Fibroblast of skin of scalp (primary cell): ENCODE measurements around the gene ZNF319.

Source experiments
- DNase-seq: peaks from one replicate; pipeline ENCODE4 v3.0.0-alpha.2; 2013

The ZNF319 gene

DNA sequence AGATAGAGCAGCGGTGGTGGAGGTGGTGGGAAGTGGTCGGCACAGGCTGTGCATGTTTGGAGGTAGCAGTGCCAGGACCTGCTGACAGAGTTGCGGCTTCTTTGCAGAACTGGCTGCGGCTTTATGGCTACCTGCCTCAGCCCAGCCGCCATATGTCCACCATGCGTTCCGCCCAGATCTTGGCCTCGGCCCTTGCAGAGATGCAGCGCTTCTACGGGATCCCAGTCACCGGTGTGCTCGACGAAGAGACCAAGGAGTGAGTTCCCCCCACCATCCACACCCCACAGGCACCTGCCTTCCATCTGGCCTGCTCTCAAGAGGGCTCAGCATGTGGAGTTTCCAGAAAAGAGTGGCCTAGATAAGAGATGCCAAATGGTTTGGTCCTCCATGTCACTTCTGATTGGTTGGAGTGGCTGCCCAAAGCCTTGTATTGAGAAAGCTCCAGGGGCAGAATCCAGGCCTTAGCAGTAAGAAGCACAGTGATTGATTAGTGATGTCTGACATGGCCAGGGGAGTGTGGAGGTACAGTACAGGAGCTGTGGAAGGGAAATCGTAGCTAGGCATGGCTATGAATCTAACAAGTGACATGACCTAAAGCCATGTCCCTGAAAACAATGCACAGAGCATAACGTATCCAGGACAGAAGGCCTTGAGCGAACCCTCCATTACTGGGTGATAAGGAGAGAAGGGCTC is 37.0 kb upstream of the ZNF319 start:
- DNase-seq: no peak

DNA sequence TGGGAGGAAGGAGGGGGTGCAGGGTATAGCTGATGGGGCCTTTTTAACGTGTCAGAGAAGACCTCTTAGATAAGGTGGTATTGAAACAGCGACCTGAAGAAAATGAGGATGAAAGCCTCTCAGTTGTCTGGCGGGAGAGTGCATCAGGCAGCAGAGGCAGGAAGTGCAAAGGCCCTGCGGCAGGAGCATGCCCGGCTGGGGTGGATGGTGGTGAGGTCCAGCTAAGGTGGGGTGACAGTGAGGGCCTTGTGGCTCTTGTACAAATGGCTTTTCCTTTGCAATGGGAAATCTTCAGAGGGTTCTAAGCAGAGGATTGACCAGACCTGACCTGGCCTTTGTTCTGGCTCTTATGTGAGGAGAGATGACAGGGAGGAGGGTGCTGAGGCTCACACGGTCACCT is 36.5 kb upstream of the ZNF319 start:
- DNase-seq: no peak

- DNase-seq: no peak
These were observed 35.1 kb upstream of the ZNF319 start for GRCh38 chr16:58035356-58036170.

GRCh38 chr16:58034774-58035173 is 34.3 kb upstream of the ZNF319 start:
- DNase-seq: no peak

DNA sequence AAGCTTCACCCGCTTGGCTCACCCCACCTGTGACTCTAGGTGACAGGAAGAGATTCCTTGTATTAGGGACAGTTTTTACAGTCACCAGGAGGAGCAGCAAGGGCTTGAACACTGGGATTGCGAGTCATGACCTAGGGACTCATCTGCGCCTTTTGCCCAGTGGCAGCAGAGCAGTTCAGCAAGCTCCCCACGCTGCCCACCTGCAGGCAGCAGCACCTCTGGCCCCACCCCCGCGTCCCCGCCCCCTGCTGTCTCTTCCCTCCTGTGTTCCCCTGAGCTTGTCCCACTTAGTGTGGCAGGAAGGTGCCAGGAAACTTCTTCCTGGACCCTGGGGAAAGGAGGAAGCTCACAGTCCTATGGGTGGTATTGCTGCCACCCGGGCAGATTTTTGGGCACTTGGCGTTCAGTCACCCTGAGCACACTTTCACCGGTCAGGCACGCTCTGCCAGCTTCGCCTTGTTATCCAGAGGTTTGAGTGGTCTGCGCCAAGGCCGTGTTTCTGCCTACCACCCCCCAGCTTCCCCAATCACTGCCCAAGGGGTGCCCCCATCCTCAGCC is 33.7 kb upstream of the ZNF319 start:
- no peak for DNase-seq

DNA sequence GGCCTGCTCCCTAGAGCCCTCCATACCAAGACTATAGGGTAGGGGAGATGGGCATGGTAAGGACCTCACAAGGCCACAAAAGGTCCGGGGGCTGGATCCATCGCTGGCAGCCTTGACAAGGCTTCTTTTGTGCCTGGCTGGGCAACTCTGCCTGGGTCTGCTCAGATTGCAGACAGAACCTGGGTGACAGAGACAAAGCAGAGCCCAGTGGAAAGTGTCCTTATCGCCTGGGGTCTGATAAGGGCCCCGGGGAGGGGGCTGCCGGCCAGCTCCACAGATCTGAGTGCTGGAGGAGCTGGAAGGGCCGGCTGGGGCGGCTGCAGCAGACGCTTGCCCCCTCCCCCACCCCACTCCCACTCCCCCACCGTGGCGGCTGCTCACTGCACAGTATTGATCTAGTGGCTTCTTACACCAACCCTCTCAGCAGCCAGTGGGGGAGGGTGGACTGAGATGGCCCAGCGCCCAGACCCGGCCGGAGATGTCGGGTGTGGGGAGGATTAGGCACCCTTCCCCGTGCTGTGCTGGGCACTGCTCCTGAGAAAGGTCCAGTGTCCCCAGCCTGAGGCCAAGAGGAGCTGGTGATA is 32.3 kb upstream of the ZNF319 start:
- DNase-seq: no peak

DNA sequence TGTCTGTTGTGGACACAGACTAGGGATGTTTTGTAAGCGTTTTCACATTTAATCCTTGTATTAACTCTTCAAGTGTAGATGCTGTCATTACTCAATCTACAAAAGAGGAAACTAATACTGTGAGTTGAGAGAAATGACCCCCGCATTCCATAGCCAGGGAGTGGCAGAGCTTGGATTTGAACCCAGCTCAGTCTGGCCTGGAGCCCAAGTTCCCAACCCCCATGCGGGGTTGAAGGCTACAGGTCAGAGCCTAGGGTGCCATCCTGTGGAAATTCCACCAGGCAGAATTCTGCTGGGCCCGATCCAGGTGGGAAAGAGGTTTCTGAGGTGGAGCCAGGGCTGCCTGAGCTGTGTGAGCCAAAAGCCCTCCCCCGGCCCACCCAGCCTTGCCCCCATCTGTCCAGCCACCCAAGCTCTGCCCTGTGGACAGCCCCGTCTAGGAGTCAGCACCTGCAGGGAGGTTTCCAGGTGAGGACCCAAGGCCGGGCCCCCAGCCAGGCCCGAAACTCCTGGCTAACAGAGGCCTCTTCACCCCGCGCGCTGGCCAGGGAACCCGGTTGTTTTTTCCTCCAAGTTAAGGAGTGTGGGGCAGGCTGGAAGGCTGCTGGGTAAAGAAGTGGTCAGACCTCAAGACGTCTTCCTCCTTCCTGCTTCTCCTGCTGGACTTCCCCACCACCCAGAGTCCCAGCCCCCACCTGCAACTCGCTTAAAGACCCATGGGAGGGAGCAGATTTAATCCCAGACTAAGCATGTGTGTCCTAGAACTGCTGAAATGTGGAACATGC is 30.7 kb upstream of the ZNF319 start:
- DNase-seq: no peak

GRCh38 chr16:58030136-58030840 is 29.8 kb upstream of the ZNF319 start:
- no peak for DNase-seq

GRCh38 chr16:58029410-58029809 is 28.9 kb upstream of the ZNF319 start:
- DNase-seq: no peak

GRCh38 chr16:58028541-58029070 is 28.1 kb upstream of the ZNF319 start:
- no peak for DNase-seq

DNA sequence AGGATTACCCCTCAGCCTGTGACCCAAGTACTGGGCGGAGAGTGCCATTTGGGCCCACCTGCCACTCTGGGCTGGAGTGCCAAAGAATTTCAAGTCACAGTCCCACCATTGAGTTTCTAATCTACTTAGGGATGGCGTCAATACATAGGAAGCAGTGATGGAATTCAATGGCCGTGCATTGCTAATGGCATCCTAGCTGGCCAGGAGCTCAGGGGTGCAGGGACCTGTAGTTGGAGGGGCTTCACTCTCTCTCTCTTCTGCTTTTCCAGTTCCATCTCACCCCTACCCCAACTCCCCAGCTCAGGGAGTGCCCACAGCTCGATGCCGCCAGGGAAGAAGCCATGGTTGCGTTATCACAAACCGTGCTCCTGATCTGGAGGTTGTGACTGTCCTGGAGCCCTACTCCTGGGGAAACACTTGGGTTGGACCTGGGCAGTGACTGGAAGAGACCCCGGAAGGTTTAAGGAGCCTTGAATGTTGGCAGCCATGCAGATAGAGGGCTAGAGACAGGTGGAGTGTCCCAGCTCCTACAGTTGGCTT is 27.5 kb upstream of the ZNF319 start:
- no peak for DNase-seq

DNA sequence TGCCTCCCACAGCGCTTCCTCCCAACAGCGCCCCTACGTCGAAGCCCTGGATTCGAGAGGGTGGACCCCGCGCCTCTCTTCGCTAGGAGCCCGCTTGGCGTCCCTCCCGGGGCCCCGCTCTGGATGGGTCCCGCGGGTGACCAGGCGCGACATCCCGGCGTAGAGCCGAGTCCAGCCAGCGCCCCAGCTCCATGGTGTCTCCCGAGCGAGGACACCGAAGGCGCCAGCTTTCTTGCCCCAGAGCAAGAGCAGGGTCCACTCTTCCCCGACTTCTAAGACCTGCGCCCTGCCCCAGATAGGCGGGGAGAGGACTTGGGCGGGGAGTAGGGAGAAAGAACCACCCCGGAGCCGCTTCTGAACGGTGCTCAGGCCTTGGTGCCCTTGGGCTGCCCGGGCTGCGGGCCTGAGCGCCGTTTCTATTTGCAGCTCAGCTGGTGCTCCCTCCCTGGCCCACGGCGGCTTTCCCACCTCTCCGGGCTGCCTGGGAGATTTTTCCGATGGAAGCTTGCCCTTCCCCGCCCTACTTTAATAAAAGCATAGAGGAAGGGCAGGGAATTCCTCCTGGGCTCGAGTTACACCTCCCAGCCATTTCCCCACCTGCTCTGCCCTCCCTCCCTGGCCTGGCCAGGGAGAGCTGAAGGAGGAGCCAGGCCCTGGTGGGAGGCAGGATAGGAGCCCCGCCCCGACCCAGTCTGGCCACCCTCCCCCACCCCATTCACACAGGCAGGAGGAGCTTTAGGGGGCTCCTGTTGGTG is 26.9 kb upstream of the ZNF319 start:
- DNase-seq: no peak

DNA sequence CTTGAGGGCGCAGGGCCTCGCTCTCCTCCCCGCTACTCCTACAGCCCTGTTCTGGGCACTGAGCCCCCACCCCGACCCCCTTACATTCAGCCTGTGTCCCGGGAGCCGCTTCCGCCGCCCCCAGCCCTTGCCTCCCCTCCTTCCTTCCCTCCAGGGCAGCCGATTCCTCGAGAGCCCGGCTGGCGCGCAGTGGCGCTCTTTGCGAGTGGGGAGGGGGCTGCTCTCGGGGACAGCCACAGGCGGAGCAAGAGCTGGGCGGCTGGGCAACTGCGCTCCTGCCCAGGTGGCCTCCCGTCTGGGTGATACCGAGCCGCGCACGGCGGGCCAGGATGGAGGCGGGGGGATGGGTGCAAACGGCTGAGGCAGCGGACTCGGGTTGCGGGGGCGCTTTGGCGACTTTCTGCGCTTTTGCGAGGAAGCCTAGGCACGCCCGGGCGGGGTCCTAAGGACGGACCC is 26.3 kb upstream of the ZNF319 start:
- no peak for DNase-seq

DNA sequence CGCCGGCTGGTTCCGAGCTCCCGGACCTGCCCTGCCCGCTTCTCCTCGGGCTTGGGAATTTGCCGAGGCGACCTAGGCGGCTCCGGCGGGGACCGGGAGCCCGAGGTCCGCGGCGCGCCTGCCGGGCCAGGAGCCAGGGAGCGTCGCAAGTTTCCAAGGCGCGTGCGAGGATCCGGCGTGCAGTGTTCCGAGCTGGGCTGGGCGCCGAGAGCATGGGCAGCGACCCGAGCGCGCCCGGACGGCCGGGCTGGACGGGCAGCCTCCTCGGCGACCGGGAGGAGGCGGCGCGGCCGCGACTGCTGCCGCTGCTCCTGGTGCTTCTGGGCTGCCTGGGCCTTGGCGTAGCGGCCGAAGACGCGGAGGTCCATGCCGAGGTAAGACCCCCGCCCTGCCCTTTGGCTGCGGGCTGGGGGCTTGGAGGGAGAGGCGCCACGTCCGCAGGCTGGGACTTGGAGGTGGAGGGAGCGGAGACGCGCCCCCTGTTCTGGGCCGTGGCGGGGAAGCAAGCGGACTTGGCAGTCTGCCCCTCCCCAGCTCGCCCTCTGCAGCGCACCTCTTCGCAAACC is 25.8 kb upstream of the ZNF319 start:
- peak; percentile 35 for DNase-seq

- peak; percentile 61 for DNase-seq
These were observed 25.1 kb upstream of the ZNF319 start, which contains the start of gene MMP15 for GRCh38 chr16:58025351-58026138. Gene MMP15, plus strand, starts transcription at chr16:58025754. Its CDS starts 597 bp downstream, at chr16:58026351.

DNA sequence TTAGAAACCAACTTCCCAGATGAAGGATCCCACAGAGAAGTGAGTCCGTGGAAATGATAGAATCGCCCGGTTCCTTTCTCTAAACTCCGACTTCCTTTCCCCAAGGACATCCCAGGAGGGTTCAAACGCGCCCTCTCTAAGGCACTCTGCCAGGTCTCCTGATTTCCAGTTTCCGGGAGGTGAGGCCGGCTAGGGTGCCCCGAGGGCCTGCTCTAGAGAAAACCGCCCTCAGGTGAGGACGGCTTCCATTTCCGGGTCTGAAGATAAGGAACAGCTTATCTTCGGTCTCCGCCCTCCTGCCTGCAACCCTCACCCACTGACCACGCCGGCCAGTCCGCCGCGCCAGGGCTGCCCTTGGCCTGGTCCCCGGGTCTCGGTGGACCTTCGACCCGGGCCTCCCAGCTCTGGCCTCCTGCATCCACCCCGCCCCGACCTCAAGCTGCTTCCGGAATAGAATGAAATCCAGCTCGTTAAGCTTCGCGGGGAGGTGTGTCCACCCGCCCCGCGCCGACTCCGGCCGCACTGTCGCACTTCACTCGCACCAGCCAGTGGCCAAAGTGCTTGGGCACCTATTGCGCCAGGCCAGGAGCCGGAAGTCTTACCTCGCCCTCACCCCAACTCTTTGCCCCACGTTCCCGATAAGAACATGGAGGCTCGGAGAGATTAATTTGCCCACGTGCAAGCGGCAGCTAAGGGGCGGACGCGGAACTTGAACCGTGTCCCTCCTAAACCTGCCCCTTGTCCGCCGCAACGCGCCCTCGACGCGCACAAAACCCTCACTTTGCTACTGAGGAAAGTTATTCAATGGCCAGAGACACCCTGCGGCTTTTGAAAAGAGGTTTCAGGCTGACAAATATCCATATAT is 24.2 kb upstream of the ZNF319 start:
- DNase-seq: no peak

GRCh38 chr16:58022601-58023371 is 22.3 kb upstream of the ZNF319 start:
- DNase-seq: peak; percentile 83
